PC-9 (cell line): ENCODE results near the gene NBPF4.
"Not testable (repeated sequence)": the region's sequence is repeated elsewhere in the genome, so short reads cannot be mapped to it uniquely, and the experiment has no call there.

Source experiments
- EZH2 ChIP-seq: fragments of 200-600 bp; sonication (generic); IDR thresholded peaks from 2 replicates; pipeline ENCODE4 v1.8.0; 2017; ENCODE audit warnings: antibody characterized with exemption, low read depth
- TF ChIP-seq, protein P1 (sequence below): fragments of 200-600 bp; sonication (generic); conservative IDR thresholded peaks from 2 replicates; pipeline ENCODE4 v1.6.1; 2017; ENCODE audit warnings: mixed run types, antibody characterized with exemption, mild to moderate bottlenecking, moderate library complexity

DNA sequence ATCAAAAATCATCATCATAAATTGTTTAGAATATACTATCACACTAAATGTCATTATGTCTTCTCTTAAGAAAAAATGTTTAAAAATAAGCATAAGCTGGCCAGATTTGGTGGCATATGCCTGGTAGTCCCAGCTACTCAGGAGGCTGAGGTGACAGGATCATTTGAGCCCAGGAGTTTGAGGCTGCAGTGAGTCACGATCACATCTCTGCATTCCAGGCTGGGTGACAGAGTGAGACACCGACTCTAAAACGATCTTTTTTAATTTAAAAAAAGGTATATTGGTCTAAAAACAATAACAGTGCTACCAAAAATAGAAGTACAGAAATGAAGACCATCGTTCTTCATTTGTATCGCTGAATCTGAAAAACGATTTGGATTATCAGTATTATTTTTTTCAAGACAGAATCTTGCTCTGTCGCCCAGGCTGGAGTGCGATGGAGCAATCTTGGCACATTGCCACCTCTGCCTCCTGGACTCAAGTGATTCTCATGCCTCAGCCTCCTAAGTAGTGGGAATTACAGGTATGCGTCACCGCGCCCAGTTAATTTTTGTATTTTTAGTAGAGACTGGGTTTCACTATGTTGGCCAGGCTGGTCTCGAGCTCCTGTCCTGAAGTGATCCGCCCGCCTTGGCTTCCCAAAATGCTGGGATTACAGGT, 26.2 kb downstream of the NBPF4 start:
- TF ChIP-seq, protein P1, sequence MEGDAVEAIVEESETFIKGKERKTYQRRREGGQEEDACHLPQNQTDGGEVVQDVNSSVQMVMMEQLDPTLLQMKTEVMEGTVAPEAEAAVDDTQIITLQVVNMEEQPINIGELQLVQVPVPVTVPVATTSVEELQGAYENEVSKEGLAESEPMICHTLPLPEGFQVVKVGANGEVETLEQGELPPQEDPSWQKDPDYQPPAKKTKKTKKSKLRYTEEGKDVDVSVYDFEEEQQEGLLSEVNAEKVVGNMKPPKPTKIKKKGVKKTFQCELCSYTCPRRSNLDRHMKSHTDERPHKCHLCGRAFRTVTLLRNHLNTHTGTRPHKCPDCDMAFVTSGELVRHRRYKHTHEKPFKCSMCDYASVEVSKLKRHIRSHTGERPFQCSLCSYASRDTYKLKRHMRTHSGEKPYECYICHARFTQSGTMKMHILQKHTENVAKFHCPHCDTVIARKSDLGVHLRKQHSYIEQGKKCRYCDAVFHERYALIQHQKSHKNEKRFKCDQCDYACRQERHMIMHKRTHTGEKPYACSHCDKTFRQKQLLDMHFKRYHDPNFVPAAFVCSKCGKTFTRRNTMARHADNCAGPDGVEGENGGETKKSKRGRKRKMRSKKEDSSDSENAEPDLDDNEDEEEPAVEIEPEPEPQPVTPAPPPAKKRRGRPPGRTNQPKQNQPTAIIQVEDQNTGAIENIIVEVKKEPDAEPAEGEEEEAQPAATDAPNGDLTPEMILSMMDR: not testable (repeated sequence)
- TF ChIP-seq EZH2: not testable (repeated sequence)
